Measurements from ENCODE around the gene SYCP2.

SYCP2 gene

GRCh38 chr20:59931511-59932312 is 1.7 kb downstream of the SYCP2 start:
- Histone ChIP-seq H3K9ac (ENCODE audit: low read length) (no peak overlapping the region), H3K4me2 (ENCODE audit: low read length, poor library complexity, severe bottlenecking) (no peak overlapping the region), H2BK15ac (ENCODE audit: low read depth, poor library complexity, severe bottlenecking) (no peak overlapping the region), H4K91ac (ENCODE audit: low read length) (no peak overlapping the region), H3K14ac (ENCODE audit: low read length in 2 of 2) (no peak overlapping the region), H2AFZ (ENCODE audit: low read depth, low read length) (no peak overlapping the region), H3K27ac (ENCODE audit: low read length, poor library complexity, severe bottlenecking) (no peak overlapping the region), H2BK12ac (ENCODE audit: low read length in 2 of 2) (no peak overlapping the region), H3K4me1 (ENCODE audit: control insufficient read depth, insufficient read depth, low read depth, low read length) (peaks cover 11% of the 10 kb centered on the region), H3K18ac (ENCODE audit: low read depth in 1 of 2, low read length in 2 of 2) (no peak overlapping the region), H2BK120ac (ENCODE audit: low read depth, low read length) (no peak overlapping the region), H3K79me1 (replicated peaks; ENCODE audit: low read length, poor library complexity, severe bottlenecking) (no peaks in the 10 kb centered on the region), H3K27me3 (ENCODE audit: control insufficient read depth in 1 of 2, insufficient read depth in 1 of 2, low read length in 2 of 2) (no peaks in the 10 kb centered on the region), H3K4me3 (ENCODE audit: insufficient read depth in 1 of 2, low read depth in 1 of 2, low read length in 2 of 2) (no peak overlapping the region), H2BK5ac (ENCODE audit: low read depth, low read length, poor library complexity, severe bottlenecking) (no peak overlapping the region), H3K9me3 (ENCODE audit: control insufficient read depth, low read length) (no peaks in the 10 kb centered on the region), H3K4ac (ENCODE audit: low read depth in 1 of 2, low read length in 2 of 2) (no peak overlapping the region), H3K36me3 (ENCODE audit: control insufficient read depth in 1 of 2, insufficient read depth in 2 of 2, low read depth in 1 of 2, low read length in 2 of 2) (peaks cover 4 to 10% of the 10 kb centered on the region in 2 experiments), H2AK5ac (ENCODE audit: low read length, severe bottlenecking) (no peak overlapping the region), H3K23ac (ENCODE audit: low read length in 2 of 2) (no peak overlapping the region), H4K8ac (ENCODE audit: low read length) (no peak overlapping the region)
- DNase-seq, result no peak
- WGBS, result 95% methylated on average over 9 of the region's 9 CpGs

GRCh38 chr20:59925899-59926298 is 7.5 kb downstream of the SYCP2 start:
- H3K27ac ChIP-seq (ENCODE audit: low read length, poor library complexity, severe bottlenecking), result no peak overlapping the region
- no peak overlapping the region for H3K9ac ChIP-seq (ENCODE audit: low read length)
- no peak overlapping the region for H2BK5ac ChIP-seq (ENCODE audit: low read depth, low read length, poor library complexity, severe bottlenecking)
- no peak overlapping the region for H2BK12ac ChIP-seq (ENCODE audit: low read length in 2 of 2)
- H4K91ac ChIP-seq (ENCODE audit: low read length), result no peak overlapping the region
- no peak overlapping the region for H3K4me3 ChIP-seq (ENCODE audit: insufficient read depth in 1 of 2, low read depth in 1 of 2, low read length in 2 of 2)
- no peaks in the 10 kb centered on the region for H3K79me1 ChIP-seq (replicated peaks; ENCODE audit: low read length, poor library complexity, severe bottlenecking)
- H2AFZ ChIP-seq (ENCODE audit: low read depth, low read length), result no peak overlapping the region
- H2BK120ac ChIP-seq (ENCODE audit: low read depth, low read length), result no peak overlapping the region
- H2BK15ac ChIP-seq (ENCODE audit: low read depth, poor library complexity, severe bottlenecking), result no peak overlapping the region
- H3K27me3 ChIP-seq (ENCODE audit: control insufficient read depth in 1 of 2, insufficient read depth in 1 of 2, low read length in 2 of 2), result no peaks in the 10 kb centered on the region
- no peak overlapping the region for H3K4ac ChIP-seq (ENCODE audit: low read depth in 1 of 2, low read length in 2 of 2)
- no peaks in the 10 kb centered on the region for H3K9me3 ChIP-seq (ENCODE audit: control insufficient read depth, low read length)
- no peak overlapping the region for H4K8ac ChIP-seq (ENCODE audit: low read length)
- H3K23ac ChIP-seq (ENCODE audit: low read length in 2 of 2), result no peak overlapping the region
- H3K4me2 ChIP-seq (ENCODE audit: low read length, poor library complexity, severe bottlenecking), result no peak overlapping the region
- no peak overlapping the region for H3K14ac ChIP-seq (ENCODE audit: low read length in 2 of 2)
- H3K18ac ChIP-seq (ENCODE audit: low read depth in 1 of 2, low read length in 2 of 2), result no peak overlapping the region
- H3K4me1 ChIP-seq (ENCODE audit: control insufficient read depth, insufficient read depth, low read depth, low read length), result no peaks in the 10 kb centered on the region
- H2AK5ac ChIP-seq (ENCODE audit: low read length, severe bottlenecking), result no peak overlapping the region
- no peaks in the 10 kb centered on the region for H3K36me3 ChIP-seq (ENCODE audit: control insufficient read depth in 1 of 2, insufficient read depth in 2 of 2, low read depth in 1 of 2, low read length in 2 of 2)
- no peak for DNase-seq

- no peak overlapping the region for H2AFZ ChIP-seq (ENCODE audit: low read depth, low read length)
- no peak overlapping the region for H4K91ac ChIP-seq (ENCODE audit: low read length)
- H3K4me1 ChIP-seq (ENCODE audit: control insufficient read depth, insufficient read depth, low read depth, low read length), result no peaks in the 10 kb centered on the region
- H3K9ac ChIP-seq (ENCODE audit: low read length), result no peak overlapping the region
- no peak overlapping the region for H2BK5ac ChIP-seq (ENCODE audit: low read depth, low read length, poor library complexity, severe bottlenecking)
- no peak overlapping the region for H3K4me2 ChIP-seq (ENCODE audit: low read length, poor library complexity, severe bottlenecking)
- H2AK5ac ChIP-seq (ENCODE audit: low read length, severe bottlenecking), result no peak overlapping the region
- H3K27ac ChIP-seq (ENCODE audit: low read length, poor library complexity, severe bottlenecking), result no peak overlapping the region
- WGBS, result no CpG with 5 or more reads among the region's 1 CpG
- H3K36me3 ChIP-seq (ENCODE audit: control insufficient read depth in 1 of 2, insufficient read depth in 2 of 2, low read depth in 1 of 2, low read length in 2 of 2), result no peaks in the 10 kb centered on the region
- no peak overlapping the region for H3K18ac ChIP-seq (ENCODE audit: low read depth in 1 of 2, low read length in 2 of 2)
- H3K14ac ChIP-seq (ENCODE audit: low read length in 2 of 2), result no peak overlapping the region
- no peak overlapping the region for H2BK120ac ChIP-seq (ENCODE audit: low read depth, low read length)
- no peak overlapping the region for H2BK15ac ChIP-seq (ENCODE audit: low read depth, poor library complexity, severe bottlenecking)
- no peak overlapping the region for H3K4ac ChIP-seq (ENCODE audit: low read depth in 1 of 2, low read length in 2 of 2)
- no peak overlapping the region for H2BK12ac ChIP-seq (ENCODE audit: low read length in 2 of 2)
- H4K8ac ChIP-seq (ENCODE audit: low read length), result no peak overlapping the region
- no peak overlapping the region for H3K4me3 ChIP-seq (ENCODE audit: insufficient read depth in 1 of 2, low read depth in 1 of 2, low read length in 2 of 2)
- no peak overlapping the region for H3K23ac ChIP-seq (ENCODE audit: low read length in 2 of 2)
- no peak for DNase-seq
- H3K9me3 ChIP-seq (ENCODE audit: control insufficient read depth, low read length), result no peaks in the 10 kb centered on the region
- no peaks in the 10 kb centered on the region for H3K79me1 ChIP-seq (replicated peaks; ENCODE audit: low read length, poor library complexity, severe bottlenecking)
- H3K27me3 ChIP-seq (ENCODE audit: control insufficient read depth in 1 of 2, insufficient read depth in 1 of 2, low read length in 2 of 2), result no peaks in the 10 kb centered on the region
These were observed 8.1 kb downstream of the SYCP2 start for GRCh38 chr20:59925359-59925758.

- Histone ChIP-seq H3K4me3 (ENCODE audit: insufficient read depth in 1 of 2, low read depth in 1 of 2, low read length in 2 of 2) (no peak overlapping the region), H2AFZ (ENCODE audit: low read depth, low read length) (no peak overlapping the region), H3K79me1 (replicated peaks; ENCODE audit: low read length, poor library complexity, severe bottlenecking) (no peaks in the 10 kb centered on the region), H2BK5ac (ENCODE audit: low read depth, low read length, poor library complexity, severe bottlenecking) (no peak overlapping the region), H2AK5ac (ENCODE audit: low read length, severe bottlenecking) (no peak overlapping the region), H4K8ac (ENCODE audit: low read length) (no peak overlapping the region), H3K27me3 (ENCODE audit: control insufficient read depth in 1 of 2, insufficient read depth in 1 of 2, low read length in 2 of 2) (no peaks in the 10 kb centered on the region), H3K23ac (ENCODE audit: low read length in 2 of 2) (no peak overlapping the region), H3K27ac (ENCODE audit: low read length, poor library complexity, severe bottlenecking) (no peak overlapping the region), H3K18ac (ENCODE audit: low read depth in 1 of 2, low read length in 2 of 2) (no peak overlapping the region), H3K14ac (ENCODE audit: low read length in 2 of 2) (no peak overlapping the region), H3K9me3 (ENCODE audit: control insufficient read depth, low read length) (no peaks in the 10 kb centered on the region), H3K4me1 (ENCODE audit: control insufficient read depth, insufficient read depth, low read depth, low read length) (no peaks in the 10 kb centered on the region), H3K4me2 (ENCODE audit: low read length, poor library complexity, severe bottlenecking) (no peak overlapping the region), H3K9ac (ENCODE audit: low read length) (no peak overlapping the region), H2BK15ac (ENCODE audit: low read depth, poor library complexity, severe bottlenecking) (no peak overlapping the region), H3K4ac (ENCODE audit: low read depth in 1 of 2, low read length in 2 of 2) (no peak overlapping the region), H4K91ac (ENCODE audit: low read length) (no peak overlapping the region), H2BK12ac (ENCODE audit: low read length in 2 of 2) (no peak overlapping the region), H2BK120ac (ENCODE audit: low read depth, low read length) (no peak overlapping the region), H3K36me3 (ENCODE audit: control insufficient read depth in 1 of 2, insufficient read depth in 2 of 2, low read depth in 1 of 2, low read length in 2 of 2) (no peaks in the 10 kb centered on the region)
- WGBS, result 82% methylated on average over 1 of the region's 1 CpG
- DNase-seq, result no peak
These were observed 9.9 kb downstream of the SYCP2 start for GRCh38 chr20:59923514-59923913.

Data from mesenchymal stem cell (in vitro differentiated cells and primary cell).